GM12878 (cell line): ENCODE results near the gene GM2A. TPM values are rescaled to one million over a fixed set of nuclear protein-coding genes. Genes with fewer than 3 reads are reported as not detected.

Experiments used
- ATAC-seq: fragments of 200-7000 bp; cut with Tn5 transposase; 3 replicates; pipeline ENCODE4 v1.9.1; 2020; ENCODE audit warnings: mild to moderate bottlenecking, moderate library complexity
- BruUV-seq: library from RNA; stranded (reverse); fragments of 400-500 nt; replicated peaks from 2 replicates; lab custom pipeline; 2021; lab: Mats Ljungman, UMichigan
- CTCF ChIA-PET: fragments of 300-600 bp; sonication (Branson Sonifier 250); formaldehyde crosslinking; extraction: SDS; loops from one replicate; lab custom pipeline; 2021; ENCODE audit warnings: inconsistent platforms; lab: Yijun Ruan, JAX
- POLR2A ChIA-PET: fragments of 350-600 bp; formaldehyde crosslinking; extraction: SDS; loops from one replicate; lab custom pipeline; 2021; ENCODE audit warnings: inconsistent platforms; lab: Charles Lee
- RAD21 ChIA-PET: fragments of 300-600 bp; sonication (Branson Sonifier 250); formaldehyde crosslinking; loops from one replicate; lab custom pipeline; 2023; ENCODE audit warnings: antibody characterized with exemption; ENCODE audit not compliant: unreplicated experiment; lab: Charles Lee
- SMC1A ChIA-PET: fragments of 300-600 bp; sonication (Branson Sonifier 250); formaldehyde crosslinking; loops from one replicate; lab custom pipeline; 2023; ENCODE audit not compliant: unreplicated experiment, uncharacterized antibody; lab: Charles Lee
- DNase-seq: peaks from one replicate; pipeline ENCODE4 v3.0.0-alpha.2; 2011; ENCODE audit warnings: low read depth, low spot score
- FAIRE-seq: peaks from 3 replicates; lab custom pipeline; 2011; peaks lifted over from hg19 to GRCh38; lab: Jason Lieb, UNC
- H2AFZ ChIP-seq: 2 replicates; pipeline ENCODE4 v1.6.0; 2011; ENCODE audit warnings: low read depth, low read length, control low read depth; ENCODE audit not compliant: control insufficient read depth
- H3K27ac ChIP-seq: 2 replicates; pipeline ENCODE4 v1.5.1; 2011; ENCODE audit warnings: control low read depth; ENCODE audit not compliant: control insufficient read depth, insufficient read depth
- H3K27me3 ChIP-seq, 2 experiments: replicated peaks in 1 of 2; 2 replicates each; pipeline versions ENCODE4 v1.6.0 to v1.6.1; 2011; ENCODE audit warnings: low read length in 1 of 2; ENCODE audit not compliant: control insufficient read depth in 2 of 2, insufficient read depth in 2 of 2
- H3K36me3 ChIP-seq, 2 experiments: 2 replicates each; pipeline ENCODE4 v1.5.1; 2011; ENCODE audit warnings: low read length in 1 of 2; ENCODE audit not compliant: control insufficient read depth in 2 of 2, insufficient read depth in 2 of 2
- H3K4me1 ChIP-seq: 2 replicates; pipeline ENCODE4 v1.6.1; 2011; ENCODE audit warnings: mild to moderate bottlenecking, low read length, moderate library complexity, mixed read lengths; ENCODE audit not compliant: control insufficient read depth, insufficient read depth
- H3K4me2 ChIP-seq: 2 replicates; pipeline ENCODE4 v1.6.0; 2011; ENCODE audit warnings: control low read depth; ENCODE audit not compliant: control insufficient read depth, insufficient read depth
- H3K4me3 ChIP-seq: fragments of 200-600 bp; sonication (generic); 2 replicates; pipeline ENCODE4 v1.5.1; 2016
- H3K79me2 ChIP-seq: 2 replicates; pipeline ENCODE4 v1.6.0; 2011; ENCODE audit warnings: low read length; ENCODE audit not compliant: control insufficient read depth, insufficient read depth
- H3K9ac ChIP-seq: 2 replicates; pipeline ENCODE4 v1.8.0; 2011; ENCODE audit warnings: low read length, control low read depth, mixed read lengths; ENCODE audit not compliant: control insufficient read depth, insufficient read depth
- H3K9me3 ChIP-seq: replicated peaks from 3 replicates; pipeline ENCODE4 v1.5.1; 2011; ENCODE audit warnings: mild to moderate bottlenecking, low read length; ENCODE audit not compliant: control insufficient read depth, insufficient read depth
- H4K20me1 ChIP-seq: 2 replicates; pipeline ENCODE4 v1.6.0; 2011; ENCODE audit not compliant: control insufficient read depth, insufficient read depth
- ATF7 ChIP-seq: fragments of 450-650 bp; IDR thresholded peaks from 2 replicates; pipeline ENCODE4 v1.6.1; 2016; ENCODE audit warnings: low read depth, mild to moderate bottlenecking
- BCL3 ChIP-seq: IDR thresholded peaks from 2 replicates; pipeline ENCODE4 v1.6.1; 2011; ENCODE audit warnings: borderline replicate concordance, low read depth, mild to moderate bottlenecking, moderate library complexity, low read length; ENCODE audit not compliant: insufficient read depth, poor library complexity, severe bottlenecking
- BMI1 ChIP-seq: fragments of 450-650 bp; IDR thresholded peaks from 2 replicates; pipeline ENCODE4 v1.6.1; 2016; ENCODE audit warnings: mild to moderate bottlenecking, moderate library complexity, borderline replicate concordance
- CBX5 ChIP-seq: sonication (generic); IDR thresholded peaks from 2 replicates; pipeline ENCODE4 v1.6.1; 2016; ENCODE audit warnings: low read depth, moderate library complexity, mild to moderate bottlenecking, inconsistent platforms
- CREM ChIP-seq: IDR thresholded peaks from 2 replicates; pipeline ENCODE4 v1.6.1; 2014; ENCODE audit warnings: antibody characterized with exemption, low read depth
- ETV6 ChIP-seq, 2 experiments: fragments of 450-650 bp in 1 of 2; IDR thresholded peaks in 1 of 2; conservative IDR thresholded peaks in 1 of 2; 2 replicates each; pipeline ENCODE4 v1.6.1; 2014; ENCODE audit warnings: antibody characterized with exemption in 1 of 2, borderline replicate concordance in 1 of 2, low read depth in 1 of 2, mild to moderate bottlenecking in 1 of 2, moderate library complexity in 1 of 2
- IKZF2 ChIP-seq, 2 experiments: fragments of 450-650 bp; IDR thresholded peaks; 2 replicates each; pipeline ENCODE4 v1.6.1; 2017; ENCODE audit warnings: mild to moderate bottlenecking in 2 of 2, moderate library complexity in 2 of 2
- LARP7 ChIP-seq: fragments of 450-650 bp; IDR thresholded peaks from 2 replicates; pipeline ENCODE4 v1.6.1; 2017; ENCODE audit warnings: mild to moderate bottlenecking
- MYB ChIP-seq: fragments of 150-350 bp; IDR thresholded peaks from 2 replicates; pipeline ENCODE4 v1.6.1; 2014; ENCODE audit warnings: mild to moderate bottlenecking, low read depth, low read length, borderline replicate concordance
- PBX3 ChIP-seq: IDR thresholded peaks from 2 replicates; pipeline ENCODE4 v1.6.1; 2011; ENCODE audit warnings: mild to moderate bottlenecking, low read depth, low read length, moderate library complexity; ENCODE audit not compliant: insufficient replicate concordance
- REST ChIP-seq: IDR thresholded peaks from 2 replicates; pipeline ENCODE4 v1.6.1; 2012; ENCODE audit warnings: mild to moderate bottlenecking, low read depth, low read length
- SIN3A ChIP-seq: IDR thresholded peaks from 2 replicates; pipeline ENCODE4 v1.6.1; 2012; ENCODE audit warnings: low read depth, low read length, improper control_type of control experiment
- SMC3 ChIP-seq: IDR thresholded peaks from 2 replicates; pipeline ENCODE4 v1.6.1; 2011; ENCODE audit warnings: low read length, improper control_type of control experiment, borderline replicate concordance
- SREBF1 ChIP-seq: IDR thresholded peaks from 2 replicates; pipeline ENCODE4 v1.6.1; 2012; ENCODE audit warnings: mild to moderate bottlenecking, low read length
- SRF ChIP-seq, 2 experiments: IDR thresholded peaks; 2 replicates each; pipeline ENCODE4 v1.6.1; 2011; ENCODE audit warnings: low read depth in 2 of 2, low read length in 2 of 2, mild to moderate bottlenecking in 1 of 2, moderate library complexity in 1 of 2
- YBX1 ChIP-seq: fragments of 450-650 bp; IDR thresholded peaks from 2 replicates; pipeline ENCODE4 v1.6.1; 2016; ENCODE audit warnings: antibody characterized with exemption
- YY1 ChIP-seq: IDR thresholded peaks from 2 replicates; pipeline ENCODE4 v1.6.1; 2011; ENCODE audit warnings: low read depth, mild to moderate bottlenecking, low read length
- WGBS: methylation state at CpG from one replicate; pipeline ENCODE4 v1.1.6; 2016; ENCODE audit warnings: low lambda C conversion rate; ENCODE audit not compliant: insufficient replicate concordance, insufficient coverage; ENCODE audit errors: missing lambda C conversion rate; 5-methylcytosine and 5-hydroxymethylcytosine counted together
- in situ Hi-C: fragments of 300-500 bp; cut with MboI; formaldehyde crosslinking; loops from 9 replicates; pipeline ENCODE4 v1.14.3; 2018; ENCODE audit warnings: mixed read lengths
- intact Hi-C: fragments of 100-400 bp; cut with micrococcal nuclease; formaldehyde crosslinking; loops from one replicate; pipeline ENCODE4 v1.14.2; 2022; ENCODE audit not compliant: unreplicated experiment
- polyA plus RNA-seq, 11 experiments: library from polyadenylated mRNA; depleted of rRNA in 4 of 11; unstranded in 6 of 11; stranded (reverse) in 5 of 11; fragments of >200 nt; fragmentation: Nextera tagmentation in 4 of 11; fragmentation: Illumina TruSeq in 1 of 11; extraction: Ambion mirVana in 4 of 11; extraction: Trizol in 1 of 11; gene quantifications; 1 replicate in 1 of 11; 2 replicates in 10 of 11; pipeline versions ENCODE4 v1.2.1 to v1.2.3, GENCODE V29; 2011 to 2016; ENCODE audit warnings: inconsistent platforms in 2 of 11, missing spikeins in 2 of 11, low read depth in 1 of 11
- total RNA-seq, 4 experiments: library from RNA; depleted of rRNA in 3 of 4; stranded (reverse); fragments of >200 nt in 3 of 4; fragmentation: Illumina TruSeq in 1 of 4; extraction: Trizol in 1 of 4; gene quantifications; 2 replicates each; pipeline versions ENCODE4 v1.2.1 to v1.2.3, GENCODE V29; 2013 to 2021

The GM2A gene
- total and polyA plus RNA-seq, 10 of the 15 experiments (the other 5 are each of a cell fraction or from before 2014, with no cell fraction given), result 33.6 to 106 (median 68.2) TPM

GRCh38 chr5:151298063-151298855 lies 45.3 kb downstream of the GM2A start:
- CTCF ChIA-PET, result interaction anchor here (0.6 to 3.3 kb wide), 32 partner anchors 10 to 496 kb away, joined by 3 to 40 read pairs (median 4); no protein-coding TSS in a partner anchor
- Histone ChIP-seq H3K4me2 (no peak overlapping the region), H3K27me3 (no peaks in the 10 kb centered on the region; a peak in 1 of 4 replicates), H3K9me3 (no peaks in the 10 kb centered on the region), H3K79me2 (no peaks in the 10 kb centered on the region), H3K9ac (no peak overlapping the region), H3K27ac (no peak overlapping the region), H3K4me1 (no peaks in the 10 kb centered on the region), H4K20me1 (no peaks in the 10 kb centered on the region), H3K4me3 (no peak overlapping the region), H2AFZ (no peak overlapping the region), H3K36me3 (no peaks in the 10 kb centered on the region)
- in situ Hi-C loops, result no loop called here
- intact Hi-C loops, result loop anchor here (2.0 to 5.0 kb wide), 3 partner anchors 76 to 171 kb away; partner anchors contain the start of gene CCDC69
- WGBS, result 30% methylated on average over 6 of the region's 6 CpGs
- DNase-seq (peak; percentile 26), ATAC-seq (peak; percentile 98), FAIRE-seq (no peak)
- SMC1A ChIA-PET, result interaction anchor here (0.6 to 7.0 kb wide), 16 partner anchors 12 to 247 kb away, joined by 3 to 49 read pairs (median 4); partner anchors contain the start of gene GM2A
- POLR2A ChIA-PET, result interaction anchor here (0.5 to 0.6 kb wide), 2 partner anchors 17 to 133 kb away, joined by 3 to 4 read pairs; no protein-coding TSS in a partner anchor
- RAD21 ChIA-PET, result interaction anchor here (0.6 to 3.3 kb wide), 22 partner anchors 9 to 453 kb away, joined by 3 to 33 read pairs (median 4); partner anchors contain the start of genes CCDC69 and GM2A
- no TSS peak for BruUV-seq
- TF ChIP-seq SIN3A (no peak), BCL3 (no peak), BMI1 (no peak), CBX5 (no peak), SREBF1 (no peak), REST (no peak), ETV6 (conservative IDR thresholded peaks at IDR 0.05 in 1 of 2, IDR thresholded peaks at IDR 0.05 in 1 of 2; ENCODE audit: borderline replicate concordance in 1 of 2, low read depth in 1 of 2) (no peak), ATF7 (peak; percentile 41), IKZF2 (IDR thresholded peaks at IDR 0.05) (no peak; a peak in 1 of 4 replicates), SRF (IDR thresholded peaks at IDR 0.05; ENCODE audit: low read depth in 2 of 2, low read length in 2 of 2) (no peak), PBX3 (no peak), MYB (no peak), YY1 (0 out of 2 replicates have a peak, but pooled peaks have one; percentile 53), CREM (no peak), SMC3 (peak; percentile 88), YBX1 (no peak), LARP7 (no peak)
